IPS-20b (cell line): ENCODE data around the gene RAB37.
A peak's percentile ranks its signal among the peaks of the same experiment; 100 is the strongest.

Source experiments
- H3K27ac ChIP-seq: one replicate; pipeline ENCODE4 v1.5.1; 2013; ENCODE audit warnings: low read length
- H3K27me3 ChIP-seq: 2 replicates; pipeline ENCODE4 v1.6.1; 2013; ENCODE audit warnings: mild to moderate bottlenecking, low read length, inconsistent platforms; ENCODE audit not compliant: insufficient read depth
- H3K36me3 ChIP-seq: 2 replicates; pipeline ENCODE4 v1.6.1; 2013; ENCODE audit warnings: low read depth, mild to moderate bottlenecking, inconsistent platforms, low read length, moderate library complexity; ENCODE audit not compliant: insufficient read depth
- H3K4me1 ChIP-seq: 2 replicates; pipeline ENCODE4 v1.6.1; 2013; ENCODE audit warnings: mild to moderate bottlenecking, control low read depth, inconsistent platforms, low read length, moderate library complexity; ENCODE audit not compliant: insufficient read depth
- H3K4me3 ChIP-seq: 2 replicates; pipeline ENCODE4 v1.5.1; 2013; ENCODE audit warnings: mild to moderate bottlenecking, low read length, inconsistent platforms
- H3K9ac ChIP-seq: 2 replicates; pipeline ENCODE4 v1.6.1; 2013; ENCODE audit warnings: low read depth, mild to moderate bottlenecking, inconsistent platforms, low read length, moderate library complexity
- H3K9me3 ChIP-seq: 2 replicates; pipeline ENCODE4 v1.6.1; 2013; ENCODE audit warnings: mild to moderate bottlenecking, low read depth, low read length, inconsistent platforms; ENCODE audit not compliant: insufficient read depth

The RAB37 gene

DNA sequence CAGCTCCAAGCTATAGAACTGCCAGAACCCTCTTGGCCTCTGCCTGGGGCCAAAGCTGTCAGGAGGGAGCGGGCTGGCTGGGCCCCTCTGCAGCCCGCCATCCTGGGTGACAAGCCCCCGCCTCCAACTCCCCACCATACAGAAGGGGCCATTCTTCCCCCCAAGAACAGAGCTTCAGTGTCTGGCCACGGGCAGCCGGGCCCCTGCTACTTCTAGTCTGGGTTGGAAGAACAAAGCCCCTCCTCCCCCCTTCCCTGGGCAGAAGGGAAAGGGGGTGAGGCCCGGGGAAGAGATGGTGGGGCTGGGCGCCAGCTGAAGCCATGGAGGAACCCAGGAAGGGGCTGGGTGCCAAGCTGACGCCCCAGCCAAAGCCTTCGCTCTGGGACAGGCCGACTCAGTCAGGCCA, 30.1 kb downstream of the RAB37 start:
- H3K9ac ChIP-seq = no peak overlapping the region
- H3K9me3 ChIP-seq = no peaks in the 10 kb centered on the region
- no peak overlapping the region for H3K27ac ChIP-seq
- H3K36me3 ChIP-seq = peaks cover 39% of the 10 kb centered on the region
- no peaks in the 10 kb centered on the region for H3K27me3 ChIP-seq
- H3K4me1 ChIP-seq = peaks cover 20% of the 10 kb centered on the region; the same call in 1 of the 2 replicates
- H3K4me3 ChIP-seq = no peak overlapping the region

GRCh38 chr17:74768069-74768762, 31.2 kb downstream of the RAB37 start:
- Histone ChIP-seq H3K9me3 (no peaks in the 10 kb centered on the region), H3K27ac (no peak overlapping the region)

DNA sequence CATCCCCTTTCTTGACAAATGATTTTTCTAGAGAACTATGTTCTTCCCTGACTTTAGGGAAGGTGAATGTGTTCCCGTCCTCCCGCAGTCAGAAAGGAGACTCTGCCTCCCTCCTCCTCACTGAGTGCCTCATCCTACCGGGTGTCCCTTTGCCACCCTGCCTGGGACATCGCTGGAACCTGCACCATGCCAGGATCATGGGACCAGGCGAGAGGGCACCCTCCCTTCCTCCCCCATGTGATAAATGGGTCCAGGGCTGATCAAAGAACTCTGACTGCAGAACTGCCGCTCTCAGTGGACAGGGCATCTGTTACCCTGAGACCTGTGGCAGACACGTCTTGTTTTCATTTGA, 31.7 kb downstream of the RAB37 start:
- H3K9me3 ChIP-seq = no peaks in the 10 kb centered on the region
- H3K4me3 ChIP-seq = no peak overlapping the region
- peaks cover 54% of the 10 kb centered on the region for H3K36me3 ChIP-seq
- H3K4me1 ChIP-seq = peaks cover 10% of the 10 kb centered on the region; the same call in 1 of the 2 replicates
- no peak overlapping the region for H3K27ac ChIP-seq
- no peak overlapping the region for H3K9ac ChIP-seq
- no peaks in the 10 kb centered on the region for H3K27me3 ChIP-seq

More at GRCh38 chr17:74768069-74768762, 31.2 kb downstream of the RAB37 start:
- H3K4me3 ChIP-seq = no peak overlapping the region
- H3K4me1 ChIP-seq = peaks cover 15% of the 10 kb centered on the region; the same call in 1 of the 2 replicates
- H3K9ac ChIP-seq = no peak overlapping the region
- no peaks in the 10 kb centered on the region for H3K27me3 ChIP-seq
- H3K36me3 ChIP-seq = peaks cover 50% of the 10 kb centered on the region

GRCh38 chr17:74769266-74769855, 32.3 kb downstream of the RAB37 start:
- Histone ChIP-seq H3K27me3 (no peaks in the 10 kb centered on the region), H3K27ac (no peak overlapping the region), H3K9ac (no peak overlapping the region), H3K36me3 (peaks cover 59% of the 10 kb centered on the region), H3K4me3 (no peak overlapping the region), H3K9me3 (no peaks in the 10 kb centered on the region), H3K4me1 (peaks cover 5% of the 10 kb centered on the region; the same call in 1 of the 2 replicates)

GRCh38 chr17:74769856-74770497, 32.9 kb downstream of the RAB37 start:
- Histone ChIP-seq H3K27ac (no peak overlapping the region), H3K9me3 (no peaks in the 10 kb centered on the region), H3K4me1 (no peaks in the 10 kb centered on the region), H3K4me3 (no peak overlapping the region), H3K27me3 (no peaks in the 10 kb centered on the region), H3K9ac (no peak overlapping the region), H3K36me3 (peaks cover 59% of the 10 kb centered on the region)

GRCh38 chr17:74770498-74771318, 33.7 kb downstream of the RAB37 start:
- no peaks in the 10 kb centered on the region for H3K9me3 ChIP-seq
- H3K36me3 ChIP-seq = peaks cover 58% of the 10 kb centered on the region
- H3K4me1 ChIP-seq = no peaks in the 10 kb centered on the region
- H3K27ac ChIP-seq = no peak overlapping the region
- no peak overlapping the region for H3K4me3 ChIP-seq
- no peak overlapping the region for H3K9ac ChIP-seq
- no peaks in the 10 kb centered on the region for H3K27me3 ChIP-seq

DNA sequence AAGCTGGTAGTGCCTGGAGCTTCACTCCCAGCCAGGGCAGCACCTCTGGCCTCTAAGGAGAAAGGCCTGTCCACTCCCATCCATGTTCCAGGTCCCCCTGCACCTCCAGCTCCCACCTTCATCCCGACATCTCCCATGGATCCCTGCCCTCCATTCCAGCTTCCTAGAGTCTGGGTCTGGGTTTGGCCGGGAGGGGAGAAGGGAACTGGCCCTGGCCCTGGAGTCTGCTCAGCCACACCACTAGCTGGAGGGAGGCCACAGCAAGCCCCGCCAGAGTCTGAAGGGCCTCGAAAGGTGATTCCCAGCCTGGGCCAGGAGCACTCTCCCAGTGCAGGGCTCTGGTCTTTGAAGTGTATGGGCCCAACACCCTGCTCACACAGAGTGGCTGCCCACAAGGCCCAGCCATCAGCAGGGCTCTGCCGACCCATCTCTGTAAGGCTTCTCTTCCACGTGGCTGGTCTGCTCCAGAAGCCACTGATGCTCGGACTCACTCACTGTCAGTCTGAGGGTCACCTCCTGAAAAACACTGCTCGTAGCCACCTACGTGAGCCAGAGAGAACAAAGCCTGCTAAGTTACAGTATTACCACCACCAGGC, 34.4 kb downstream of the RAB37 start:
- Histone ChIP-seq H3K36me3 (peaks cover 55% of the 10 kb centered on the region), H3K4me3 (no peak overlapping the region), H3K27ac (no peak overlapping the region), H3K27me3 (no peaks in the 10 kb centered on the region), H3K9me3 (no peaks in the 10 kb centered on the region), H3K9ac (no peak overlapping the region), H3K4me1 (no peaks in the 10 kb centered on the region)

- Histone ChIP-seq H3K36me3 (peaks cover 55% of the 10 kb centered on the region), H3K4me1 (no peaks in the 10 kb centered on the region), H3K27me3 (no peaks in the 10 kb centered on the region), H3K4me3 (no peak overlapping the region), H3K9me3 (no peaks in the 10 kb centered on the region), H3K9ac (no peak overlapping the region), H3K27ac (no peak overlapping the region)
These were observed 35.0 kb downstream of the RAB37 start for GRCh38 chr17:74772053-74772452.

GRCh38 chr17:74773414-74773813, 36.4 kb downstream of the RAB37 start:
- Histone ChIP-seq H3K9me3 (no peaks in the 10 kb centered on the region), H3K27ac (no peak overlapping the region), H3K36me3 (peaks cover 54% of the 10 kb centered on the region), H3K4me1 (no peaks in the 10 kb centered on the region), H3K4me3 (no peak overlapping the region), H3K27me3 (no peaks in the 10 kb centered on the region), H3K9ac (no peak overlapping the region)

DNA sequence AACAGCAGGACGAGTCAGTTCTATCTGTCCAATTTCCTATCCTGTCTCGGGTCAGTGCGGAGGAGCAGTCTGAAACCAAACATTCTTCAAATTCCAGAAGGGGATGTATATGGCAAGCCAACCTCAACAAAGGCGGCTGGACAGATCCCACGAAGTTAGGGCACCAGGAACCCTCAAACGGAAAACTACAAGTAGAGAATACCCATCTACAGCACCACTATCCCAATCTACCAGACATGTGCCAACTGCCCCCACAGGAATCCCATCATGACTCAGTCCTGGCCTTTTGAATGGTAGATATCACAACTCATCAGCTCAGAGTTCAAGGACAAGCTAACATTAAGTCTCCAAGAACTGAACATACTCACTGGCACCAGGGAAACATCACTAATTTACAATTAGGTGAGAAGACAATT, 36.8 kb downstream of the RAB37 start:
- Histone ChIP-seq H3K27ac (no peak overlapping the region), H3K4me3 (no peak overlapping the region), H3K9me3 (no peaks in the 10 kb centered on the region), H3K4me1 (no peaks in the 10 kb centered on the region), H3K9ac (no peak overlapping the region), H3K36me3 (peaks cover 50% of the 10 kb centered on the region), H3K27me3 (no peaks in the 10 kb centered on the region)

GRCh38 chr17:74775409-74776043, 38.5 kb downstream of the RAB37 start:
- Histone ChIP-seq H3K36me3 (peaks cover 46% of the 10 kb centered on the region), H3K4me1 (no peaks in the 10 kb centered on the region), H3K9me3 (no peaks in the 10 kb centered on the region), H3K9ac (peak overlapping the region; percentile 92), H3K4me3 (peak overlapping the region; percentile 93), H3K27ac (no peak overlapping the region), H3K27me3 (no peaks in the 10 kb centered on the region)
